HG03103 (cell line): ENCODE results near the gene DHRS11.

ENCODE experiments used
- ATAC-seq: cut with Tn5 transposase; IDR thresholded peaks from one replicate; pipeline ENCODE4 v1.9.1; 2021; ENCODE audit warnings: low read depth; ENCODE audit not compliant: unreplicated experiment

Gene DHRS11

GRCh38 chr17:36591434-36592315 lies at the start of gene DHRS11:
DHRS11 (plus strand) TSS chr17:36591879; CDS start chr17:36592010, 131 bp downstream.
- peak; percentile 69 for ATAC-seq

- no peak for ATAC-seq
These were observed 48.9 kb upstream of the DHRS11 start for GRCh38 chr17:36542755-36543154.

GRCh38 chr17:36544044-36544306 lies 47.7 kb upstream of the DHRS11 start:
- ATAC-seq, result no peak

DNA sequence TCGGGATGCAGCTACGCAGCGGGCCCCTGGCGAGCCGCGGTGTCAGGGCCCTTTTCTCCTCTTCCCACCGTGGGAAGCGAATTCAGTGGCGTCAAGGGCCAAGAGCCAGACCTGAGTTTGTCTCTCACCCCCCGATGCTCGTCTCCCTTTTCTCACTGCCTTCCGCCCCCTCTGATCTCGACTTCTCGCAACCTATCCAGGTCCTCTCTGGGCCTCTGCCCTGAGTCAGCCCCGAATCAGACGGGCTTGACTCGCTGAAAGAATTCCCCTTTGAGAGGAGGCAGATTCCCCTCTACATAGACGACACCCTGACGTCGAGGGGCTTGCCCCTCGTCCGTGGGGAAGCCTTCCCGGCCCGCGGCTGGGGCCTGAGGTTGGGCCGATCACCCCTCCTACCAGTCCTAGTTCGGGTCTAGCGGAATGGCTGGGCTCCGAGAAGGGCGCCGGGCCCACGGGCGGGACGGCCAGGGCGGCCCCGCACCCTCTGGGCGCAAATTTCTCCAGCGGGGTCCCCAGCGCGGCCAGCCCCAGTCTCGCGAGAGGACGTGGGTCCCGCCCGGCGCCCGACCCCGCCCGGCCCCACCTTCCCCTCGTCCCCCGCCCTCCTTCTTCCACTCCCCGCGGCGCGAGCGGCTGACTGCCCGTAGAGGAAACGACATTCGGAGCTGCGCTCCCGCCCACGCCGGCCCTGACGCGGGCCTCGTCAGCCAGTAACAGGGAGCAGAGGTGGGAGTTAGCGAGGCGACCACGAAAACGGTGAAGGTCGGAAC lies 47.2 kb upstream of the DHRS11 start, which contains the start of gene GGNBP2:
TSS of gene GGNBP2 (plus strand) at position 613 of the 770 bp plus-strand sequence. CDS start 806 bp downstream, outside the sequence.
- ATAC-seq, result peak; percentile 47

DNA sequence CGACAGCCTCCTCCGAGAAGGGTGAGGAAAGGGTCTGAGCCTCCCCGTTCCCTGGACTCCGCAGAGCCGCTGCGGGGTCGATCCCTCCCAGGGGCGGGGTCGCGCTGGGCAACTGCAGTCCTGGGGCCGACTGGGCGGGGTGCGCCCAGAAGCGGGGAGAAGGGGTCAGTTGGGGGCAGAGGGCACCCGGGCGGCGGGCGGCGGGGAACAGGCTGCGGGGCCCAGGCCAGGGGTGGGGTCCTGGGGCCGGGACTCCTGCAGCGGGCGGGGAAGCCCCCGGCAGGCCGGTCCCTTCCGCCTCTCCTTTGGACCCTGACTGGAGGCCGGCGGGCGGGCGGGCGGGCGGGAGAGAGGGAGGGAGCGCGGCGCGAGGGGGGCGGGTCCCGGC lies 46.6 kb upstream of the DHRS11 start:
- ATAC-seq, result peak; percentile 37

- ATAC-seq, result peak; percentile 56
These were observed 45.9 kb upstream of the DHRS11 start for GRCh38 chr17:36545465-36546417.

DNA sequence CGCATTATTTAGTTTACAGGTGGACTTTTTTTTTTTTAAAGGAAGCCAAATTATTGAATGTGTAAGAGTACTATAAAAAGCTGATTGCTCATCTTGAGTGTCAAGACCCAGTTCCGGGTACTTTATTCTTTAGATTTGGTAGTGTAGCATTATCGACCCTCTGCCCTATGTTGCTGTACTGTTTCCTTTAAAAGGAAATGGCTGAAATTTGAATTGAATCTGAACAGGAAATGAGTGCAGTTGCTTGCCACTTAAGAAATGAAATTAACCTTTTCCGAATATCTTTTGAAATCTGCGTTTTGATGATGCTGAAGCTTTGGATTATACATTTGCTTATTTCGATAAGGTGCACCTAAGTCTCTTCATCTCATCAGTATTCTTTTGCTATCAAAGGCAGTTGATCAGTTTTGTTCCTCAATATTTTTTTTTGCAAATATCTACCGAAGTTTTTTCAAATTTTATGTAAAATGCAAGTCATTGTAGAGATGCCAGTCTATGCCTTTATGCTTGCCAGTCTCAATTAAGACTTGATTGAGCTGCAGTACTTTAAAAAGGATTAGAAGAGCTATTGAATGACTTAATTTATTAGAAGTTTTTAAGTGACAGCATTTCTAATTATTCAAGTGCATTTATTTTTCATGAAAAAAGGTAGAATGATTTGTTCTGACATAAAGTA lies 45.1 kb upstream of the DHRS11 start:
- no peak for ATAC-seq

- no peak for ATAC-seq
These were observed 43.9 kb upstream of the DHRS11 start for GRCh38 chr17:36547776-36548175.

GRCh38 chr17:36550491-36551417 lies 40.9 kb upstream of the DHRS11 start:
- no peak for ATAC-seq

- no peak for ATAC-seq
These were observed 38.2 kb upstream of the DHRS11 start for GRCh38 chr17:36553459-36553858.

DNA sequence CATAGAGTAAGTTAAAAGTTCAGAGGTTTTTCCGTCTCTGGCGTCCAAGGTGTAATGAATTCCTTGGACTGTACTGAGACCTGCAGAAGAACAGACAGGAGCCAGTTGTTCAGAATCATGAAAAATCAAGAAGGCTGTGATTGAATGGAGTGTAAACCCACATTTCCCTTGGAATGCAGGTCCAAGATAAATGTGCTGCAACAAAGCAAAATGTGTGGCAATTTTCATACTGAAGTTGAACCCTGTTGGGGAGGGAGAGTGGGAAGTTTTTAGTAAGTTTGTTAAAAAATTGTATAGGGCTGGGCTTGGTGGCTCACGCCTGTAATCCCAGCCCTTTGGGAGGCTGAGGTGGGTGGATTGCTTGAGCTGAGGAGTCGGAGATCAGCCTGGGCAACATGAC lies 25.6 kb upstream of the DHRS11 start:
- ATAC-seq, result no peak

- no peak for ATAC-seq
These were observed 16.7 kb upstream of the DHRS11 start for GRCh38 chr17:36575028-36575427.

DNA sequence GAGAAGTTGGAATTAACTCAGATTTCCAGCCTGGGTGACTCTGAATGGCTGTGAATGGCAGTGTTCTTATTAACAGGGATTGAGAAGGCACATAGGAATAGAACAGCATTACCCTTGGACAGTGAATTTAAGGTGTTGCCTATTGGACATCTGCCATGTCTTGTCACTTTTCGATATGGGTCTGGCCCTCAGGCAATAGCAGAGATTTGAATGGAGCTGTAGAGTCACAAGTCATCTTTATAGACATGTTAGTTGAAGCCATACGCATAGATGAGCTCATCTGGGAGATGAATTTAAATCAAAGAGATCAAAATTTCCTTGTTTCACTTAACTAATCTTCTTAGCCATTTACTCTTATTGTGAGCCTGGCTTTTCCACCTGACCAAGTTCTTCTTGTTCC lies 14.9 kb upstream of the DHRS11 start:
- ATAC-seq, result no peak

DNA sequence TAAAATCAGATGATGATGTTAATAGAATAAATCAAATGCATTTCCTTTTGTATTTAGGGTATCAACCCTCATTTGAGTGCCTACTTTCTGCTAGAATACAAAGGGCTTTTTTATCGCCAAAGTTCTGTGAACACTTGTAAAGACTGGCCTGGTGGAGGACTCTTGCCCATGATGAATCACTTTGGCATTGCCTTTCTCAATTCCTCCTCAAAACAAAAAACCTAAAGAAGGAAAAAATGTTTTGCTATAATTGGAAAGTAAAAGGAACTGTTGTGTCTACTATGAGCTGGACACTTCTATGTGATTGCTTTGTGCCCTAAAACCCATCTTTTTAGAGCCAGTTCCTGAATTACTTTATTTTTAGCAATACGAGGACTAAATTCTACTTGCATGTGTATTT lies 13.0 kb upstream of the DHRS11 start:
- no peak for ATAC-seq

- no peak for ATAC-seq
These were observed 7.9 kb upstream of the DHRS11 start for GRCh38 chr17:36583787-36584186.

GRCh38 chr17:36586138-36586537 lies 5.5 kb upstream of the DHRS11 start:
- ATAC-seq, result no peak

DNA sequence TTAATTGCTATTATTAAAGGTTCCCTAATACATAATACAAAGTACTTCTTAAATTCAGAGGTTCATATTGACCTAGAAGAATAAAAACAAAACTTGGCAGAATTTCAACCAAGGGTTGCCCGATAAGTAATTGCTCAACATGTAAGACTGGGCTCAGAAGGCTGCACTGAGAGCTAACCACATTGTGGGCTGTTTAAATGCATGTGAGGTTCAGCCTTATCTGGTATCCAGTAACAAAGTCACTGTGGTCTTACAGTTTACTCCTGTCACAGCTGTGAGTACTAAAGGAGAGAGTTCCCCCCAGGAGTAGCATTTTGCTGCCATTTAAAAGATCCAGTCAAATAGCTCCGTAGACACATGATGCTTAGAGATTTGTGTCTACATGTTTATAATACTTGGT lies 1.6 kb upstream of the DHRS11 start:
- no peak for ATAC-seq

DNA sequence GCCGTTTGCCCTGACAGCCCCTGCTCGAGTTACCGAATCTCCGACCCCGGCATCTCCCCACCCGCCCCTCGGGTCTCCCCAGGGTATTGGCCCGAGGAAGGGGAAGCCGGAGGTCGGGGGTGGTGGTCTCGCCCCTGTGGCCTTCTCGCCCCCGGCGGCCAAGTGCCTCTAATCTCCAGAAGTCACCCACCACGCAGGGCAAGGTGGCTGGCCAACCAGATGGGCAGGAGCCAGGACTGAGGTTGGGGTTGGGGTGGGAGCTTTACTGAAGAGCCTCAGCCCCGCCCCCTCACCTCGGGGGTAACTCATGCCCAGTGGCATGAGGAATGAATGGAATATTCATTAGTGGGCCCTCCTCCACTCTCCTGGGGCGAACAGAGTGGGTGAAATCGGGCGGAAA lies 637 bp downstream of the DHRS11 start:
- no peak for ATAC-seq

DNA sequence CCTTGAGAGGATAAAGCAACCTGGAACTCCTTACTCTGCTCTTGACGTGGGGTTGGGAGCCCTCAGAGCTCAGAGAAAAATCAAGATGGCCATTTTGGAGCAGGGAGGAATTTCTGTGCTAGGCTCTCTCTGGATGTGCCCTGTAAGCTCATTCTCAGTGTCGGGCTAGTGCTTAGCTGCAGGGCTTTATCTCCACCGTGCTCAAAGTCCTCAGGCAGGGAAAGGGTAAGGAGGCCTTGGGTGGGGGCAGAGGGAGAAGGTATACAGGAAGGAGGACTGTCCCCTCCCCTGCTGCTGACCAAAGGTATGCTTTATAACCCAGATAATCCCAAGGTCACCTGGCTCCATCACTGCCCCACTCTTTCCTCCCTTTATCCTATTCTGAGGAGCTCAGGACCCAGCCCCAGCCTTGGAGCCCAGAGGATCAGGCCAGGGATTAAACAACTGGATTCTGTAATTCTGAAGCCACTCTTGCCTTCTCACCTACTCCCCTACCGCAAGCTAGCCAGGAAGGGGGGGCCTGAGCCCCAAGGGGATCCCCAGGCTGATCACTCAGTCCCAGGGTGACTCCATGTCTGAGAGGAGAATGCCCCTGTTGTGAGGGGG lies 1.1 kb downstream of the DHRS11 start:
- ATAC-seq, result no peak
